NCI-H1092 treated with DMSO at 0.1 percent for 48 hours (cell line): ENCODE measurements around the gene ODAD4.
A peak's percentile ranks its signal among the peaks of the same experiment; 100 is the strongest.

Source experiments
- DNase-seq: peaks from one replicate; lab custom pipeline; 2025; lab: John Stamatoyannopoulos, UW

Gene ODAD4

DNA sequence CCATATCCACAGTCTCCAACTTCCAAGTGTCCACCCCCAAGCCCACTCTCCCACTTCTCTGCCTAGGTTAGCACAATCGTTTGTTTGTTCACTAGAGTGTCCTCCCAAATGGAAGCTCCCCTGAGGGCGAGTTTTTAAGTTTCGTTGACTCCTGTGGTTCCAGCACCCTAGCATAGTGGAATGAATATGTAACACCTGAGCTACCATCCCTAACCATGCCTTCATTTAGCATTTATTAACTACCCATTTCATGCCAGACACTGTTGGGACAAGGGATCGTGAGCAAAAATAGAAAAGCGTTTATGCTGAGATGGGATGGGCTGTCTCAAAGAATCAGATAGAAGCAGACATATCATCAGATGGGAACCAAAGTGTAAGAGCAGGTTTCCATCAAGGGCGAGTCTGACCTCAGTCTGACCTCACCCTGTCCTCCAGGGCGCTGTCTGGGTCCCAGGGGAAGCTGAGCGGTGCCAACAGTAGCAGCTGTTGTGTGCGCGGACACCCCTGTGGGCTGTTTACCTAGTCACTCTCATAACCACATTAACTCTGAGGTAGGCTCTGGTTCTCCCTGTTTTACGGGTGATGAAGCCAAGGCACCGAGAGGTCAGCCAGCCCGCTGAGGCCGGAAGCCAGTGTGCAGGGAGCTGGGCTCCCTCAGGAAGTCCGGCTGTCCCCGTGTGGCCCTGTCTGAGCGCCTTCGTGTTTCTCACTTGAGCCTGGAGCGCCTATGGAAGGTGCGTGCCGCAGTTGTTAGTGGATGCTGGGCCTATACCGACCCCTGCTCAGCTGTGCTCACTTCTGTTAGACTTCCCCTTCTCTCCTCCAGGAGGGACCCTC lies 42.4 kb downstream of the ODAD4 start:
- DNase-seq: peak; percentile 93

- no peak for DNase-seq
Measured at GRCh38 chr17:41973408-41973811, 43.0 kb downstream of the ODAD4 start.

DNA sequence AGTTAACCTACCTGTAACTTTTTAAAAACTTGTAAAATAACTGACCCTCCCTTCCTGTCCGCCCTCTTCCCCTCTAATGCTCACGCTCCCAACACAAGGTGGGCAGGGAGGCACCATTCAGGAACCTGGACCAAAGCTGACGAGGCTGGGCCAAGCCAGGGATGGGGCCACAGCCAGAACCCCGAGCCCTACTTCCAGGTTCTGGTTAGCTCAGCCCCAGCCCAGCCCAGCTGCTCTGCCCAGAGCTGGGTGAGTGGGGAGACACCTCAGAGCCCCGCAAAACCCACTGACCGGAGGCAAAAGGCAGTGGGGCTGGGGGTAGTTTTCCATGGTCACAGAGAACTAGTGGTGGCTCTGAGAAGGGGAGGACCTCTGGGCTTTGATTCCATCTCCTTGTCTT lies 43.6 kb downstream of the ODAD4 start:
- DNase-seq: no peak

GRCh38 chr17:41974658-41975057 lies 44.2 kb downstream of the ODAD4 start:
- no peak for DNase-seq

- DNase-seq: no peak
Measured at GRCh38 chr17:41975099-41976083, 45.0 kb downstream of the ODAD4 start.

DNA sequence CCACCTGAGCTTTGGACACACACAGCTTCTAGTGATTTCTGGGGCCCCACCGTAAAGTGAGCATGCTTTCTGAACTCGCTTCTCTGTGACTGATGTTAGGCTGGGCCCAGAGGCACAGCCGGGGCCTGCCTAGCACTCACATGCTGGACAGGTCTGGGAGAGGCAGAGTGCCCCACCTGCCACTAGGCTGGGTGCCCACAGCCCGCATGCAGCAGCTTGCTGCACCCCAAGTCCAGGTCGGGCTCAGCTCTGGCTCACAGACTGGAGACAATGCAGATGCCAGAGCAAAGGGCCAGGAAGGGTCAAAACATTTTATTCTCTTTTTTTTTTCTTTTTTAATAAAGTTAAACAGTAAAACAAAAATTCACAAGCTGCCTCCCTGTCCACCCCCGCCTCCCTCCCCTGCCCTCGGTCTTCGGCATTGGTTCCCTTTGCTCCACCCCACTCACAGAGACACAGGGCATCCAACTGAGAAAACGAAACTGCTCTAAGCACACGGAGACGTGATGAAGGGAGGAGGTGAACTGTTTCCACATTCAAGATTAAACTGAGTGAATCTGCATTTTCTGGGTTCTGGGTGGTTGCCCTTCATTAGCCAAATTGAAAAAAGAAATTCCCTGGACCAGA lies 45.8 kb downstream of the ODAD4 start:
- DNase-seq: no peak

DNA sequence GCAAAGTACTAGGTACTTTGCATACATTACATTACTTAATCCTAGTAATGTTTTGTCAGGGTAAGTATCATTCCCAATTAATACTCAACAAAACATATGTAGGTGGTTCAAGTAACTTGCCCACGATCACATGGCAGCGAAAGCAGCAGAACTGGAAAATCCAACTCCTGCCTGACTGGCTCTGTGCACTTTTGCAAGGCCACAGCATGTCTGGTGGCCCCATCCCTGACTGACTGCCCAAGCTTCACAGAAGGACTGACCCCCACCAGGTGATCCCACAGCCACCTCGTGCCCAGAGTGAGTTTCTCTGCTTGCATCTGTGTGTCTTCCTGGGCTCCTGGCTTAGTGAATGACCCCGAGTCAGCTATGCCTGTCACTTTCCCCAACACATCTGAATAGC lies 47.6 kb downstream of the ODAD4 start:
- no peak for DNase-seq

DNA sequence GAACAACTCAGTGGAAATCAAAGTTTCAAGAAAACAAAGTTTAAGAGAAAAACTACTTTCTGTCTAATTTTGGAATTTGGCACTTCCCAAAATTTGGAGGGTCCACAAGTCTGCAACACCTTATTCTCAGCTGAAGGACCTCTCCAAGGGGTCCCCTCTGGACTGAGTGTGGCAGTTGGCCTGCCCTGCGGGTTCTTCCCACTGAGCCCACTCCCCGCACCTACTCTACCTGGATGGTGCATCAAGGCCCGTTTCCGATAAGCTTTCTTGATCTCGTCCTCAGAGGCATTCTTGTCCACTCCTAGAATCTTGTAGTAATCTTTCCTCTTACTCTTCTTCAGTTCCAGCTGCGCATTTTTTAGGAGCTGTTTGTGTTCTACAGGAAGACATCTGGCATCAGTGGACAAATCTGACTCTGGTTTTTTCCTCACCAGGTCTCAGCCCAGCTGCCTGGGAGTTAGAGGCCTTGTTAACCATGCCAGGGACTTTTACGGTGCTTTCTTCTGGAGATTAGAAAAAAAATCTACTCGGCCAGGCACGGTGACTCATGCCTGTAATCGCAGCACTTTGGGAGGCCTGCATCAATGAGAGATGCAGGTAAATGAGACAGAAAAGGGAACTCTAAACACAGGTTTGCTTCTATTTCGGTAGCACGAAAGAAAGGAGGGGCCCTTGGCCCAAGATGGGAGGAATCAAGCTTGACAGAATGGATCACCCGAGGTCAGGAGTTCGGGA lies 51.8 kb downstream of the ODAD4 start:
- no peak for DNase-seq

DNA sequence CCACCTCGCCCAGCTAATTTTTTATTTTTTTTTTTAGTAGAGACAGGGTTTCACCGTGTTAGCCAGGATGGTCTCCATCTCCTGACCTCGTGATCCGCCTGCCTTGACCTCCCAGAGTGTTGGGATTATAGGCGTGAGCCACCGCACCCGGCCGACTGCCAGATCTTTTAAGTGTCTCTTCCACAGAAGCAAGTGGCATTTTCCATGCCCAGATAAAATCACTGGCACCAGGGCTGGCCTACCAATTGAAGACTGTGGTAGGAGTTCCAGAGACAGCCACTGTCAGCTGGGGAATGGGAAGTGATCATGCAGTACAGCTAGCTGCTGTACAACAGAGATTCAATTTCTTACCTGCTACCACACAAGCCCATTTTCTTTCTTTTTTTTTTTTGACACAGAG lies 54.0 kb downstream of the ODAD4 start:
- no peak for DNase-seq

GRCh38 chr17:41985919-41986318 lies 55.5 kb downstream of the ODAD4 start:
- no peak for DNase-seq

DNA sequence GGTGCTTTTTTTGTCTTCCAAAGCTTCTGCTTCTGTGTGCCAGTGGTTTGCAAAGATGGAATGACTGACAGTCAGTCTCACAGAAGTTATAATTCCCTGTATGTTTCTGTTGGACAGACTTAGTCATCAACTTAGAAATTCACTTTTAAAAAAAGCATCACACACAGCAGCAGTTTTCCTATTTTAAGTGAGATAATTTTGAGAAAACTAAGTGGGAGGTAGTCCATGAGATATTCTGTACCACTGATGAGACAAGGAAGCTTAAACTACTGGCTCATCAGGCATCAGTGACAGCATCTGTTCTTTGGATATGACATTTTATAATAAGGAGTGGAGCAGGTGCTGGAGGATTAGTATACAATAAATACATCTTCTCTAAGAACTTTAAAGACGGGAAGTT lies 56.2 kb downstream of the ODAD4 start:
- DNase-seq: no peak

- DNase-seq: no peak
Measured at GRCh38 chr17:41987642-41988041, 57.2 kb downstream of the ODAD4 start.

DNA sequence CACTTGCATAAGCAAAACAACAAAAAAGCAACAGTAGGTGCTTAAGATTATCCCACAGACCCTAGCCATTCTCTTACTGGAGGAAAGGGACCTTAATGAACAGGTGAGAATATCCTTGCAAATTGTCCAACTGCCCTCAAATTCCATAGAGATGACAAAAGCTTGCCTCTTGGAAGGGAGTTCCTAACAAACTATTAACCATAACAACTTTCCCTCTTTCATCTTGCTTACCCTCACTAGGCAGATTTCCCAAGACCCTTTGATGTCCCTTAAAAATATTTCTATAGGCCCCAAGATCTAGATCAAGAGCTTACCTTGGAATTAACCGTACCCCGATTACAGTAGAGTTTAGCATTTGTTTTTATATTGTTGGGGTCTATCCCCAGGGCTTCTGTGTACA lies 58.0 kb downstream of the ODAD4 start:
- no peak for DNase-seq

DNA sequence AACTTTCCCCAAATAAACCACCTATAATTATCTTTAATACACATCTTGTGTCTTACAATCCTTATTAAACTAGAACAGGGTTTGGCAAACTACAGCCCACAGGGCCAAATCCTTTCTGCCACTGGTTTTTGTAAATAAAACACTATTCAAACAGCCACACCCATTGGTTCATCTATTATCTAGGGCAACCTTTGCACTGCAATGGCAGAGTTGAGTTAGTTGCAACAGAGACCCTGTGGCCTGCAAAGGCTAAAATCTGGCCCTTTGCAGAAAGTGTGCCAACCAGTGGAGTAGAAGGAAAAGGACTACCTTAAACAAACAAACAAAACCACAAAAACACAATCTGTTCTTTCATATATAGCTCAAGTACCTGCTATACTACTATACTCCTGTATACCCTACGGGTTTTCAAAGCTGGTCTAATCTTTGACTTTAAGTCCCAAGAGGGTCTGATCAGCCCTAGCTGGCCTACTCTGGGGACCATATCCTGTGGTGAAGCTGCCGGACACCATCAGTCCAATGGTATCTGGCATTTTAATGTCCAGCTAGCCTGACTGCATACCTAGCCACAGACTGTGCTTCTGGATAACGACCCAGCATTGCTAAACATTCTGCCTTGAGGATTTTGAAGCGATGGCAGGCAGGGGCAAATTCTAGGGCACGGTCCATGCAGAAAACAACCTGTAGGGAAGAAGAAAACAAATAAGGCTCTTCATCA lies 59.4 kb downstream of the ODAD4 start:
- DNase-seq: no peak

DNA sequence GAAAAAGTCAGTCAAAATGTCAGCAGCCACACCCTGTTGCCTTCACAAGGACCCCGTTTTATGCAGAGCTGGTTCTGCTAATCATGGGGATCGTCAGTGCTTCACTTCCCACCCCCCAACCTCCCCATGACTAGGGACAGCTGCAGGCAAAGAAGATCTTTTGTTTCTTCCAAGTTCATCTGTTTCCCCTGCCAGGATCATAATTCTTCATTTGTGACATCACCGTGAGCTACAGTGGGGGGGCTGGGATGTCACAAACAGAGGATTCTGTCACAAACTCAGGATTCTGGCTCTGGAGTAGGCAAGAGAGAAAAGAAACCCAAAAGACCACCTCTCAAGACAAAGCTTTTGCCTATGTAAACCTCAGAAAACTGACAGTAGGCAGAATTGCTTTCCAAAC lies 62.2 kb downstream of the ODAD4 start:
- no peak for DNase-seq

DNA sequence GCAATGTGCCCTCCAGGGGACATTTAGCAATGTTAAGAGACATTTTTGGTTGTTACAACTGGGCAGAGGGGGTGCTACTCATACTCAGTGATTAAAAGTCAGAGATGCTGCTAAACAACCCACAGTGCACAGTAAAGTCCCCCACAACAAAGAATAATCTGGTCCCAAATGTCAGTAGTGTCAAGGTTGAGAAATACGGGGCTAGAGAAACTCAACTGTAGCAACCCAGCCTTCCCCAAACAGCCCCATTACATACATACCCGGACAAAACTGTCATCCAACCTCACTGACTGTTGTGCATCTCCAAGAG lies 66.4 kb downstream of the ODAD4 start:
- DNase-seq: no peak

DNA sequence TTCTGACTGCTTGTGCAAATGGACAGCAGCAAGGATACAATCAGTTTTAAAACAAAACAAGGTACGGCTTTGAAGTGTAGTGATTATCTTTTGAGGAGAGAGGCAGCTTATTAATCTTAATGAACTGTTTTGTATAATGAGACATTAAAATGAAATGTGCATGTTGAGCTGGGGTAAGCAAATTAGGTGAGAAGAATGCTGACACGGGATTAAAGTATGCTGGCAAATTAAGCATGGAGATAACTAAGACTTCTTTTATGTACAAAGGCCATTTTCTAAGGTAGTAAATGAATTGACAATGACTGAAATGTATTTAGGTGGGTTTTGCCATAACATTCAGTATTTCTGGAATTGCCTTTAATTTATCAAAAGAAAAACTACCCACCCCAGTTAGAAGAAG lies 68.1 kb downstream of the ODAD4 start:
- DNase-seq: no peak

- no peak for DNase-seq
Measured at GRCh38 chr17:42000413-42001133, 70.2 kb downstream of the ODAD4 start.

DNA sequence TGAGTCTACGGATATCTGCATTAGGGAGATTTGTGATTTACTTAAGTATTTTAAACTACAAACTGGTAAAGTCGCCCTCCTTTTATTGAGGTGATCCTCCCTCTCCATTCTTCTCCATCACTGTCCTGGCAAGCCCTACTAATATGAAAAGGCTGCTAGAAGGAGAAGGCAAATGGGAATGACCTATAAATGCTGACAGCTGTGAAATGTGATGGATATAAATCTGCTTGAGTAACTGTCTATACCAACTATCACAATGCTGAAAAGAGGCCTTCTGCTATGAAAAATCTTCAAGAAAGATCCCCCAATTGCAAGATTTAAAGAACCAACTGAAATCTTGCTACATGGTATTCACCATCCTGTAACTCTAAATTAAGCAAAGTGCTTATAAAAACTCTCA lies 71.3 kb downstream of the ODAD4 start:
- no peak for DNase-seq

DNA sequence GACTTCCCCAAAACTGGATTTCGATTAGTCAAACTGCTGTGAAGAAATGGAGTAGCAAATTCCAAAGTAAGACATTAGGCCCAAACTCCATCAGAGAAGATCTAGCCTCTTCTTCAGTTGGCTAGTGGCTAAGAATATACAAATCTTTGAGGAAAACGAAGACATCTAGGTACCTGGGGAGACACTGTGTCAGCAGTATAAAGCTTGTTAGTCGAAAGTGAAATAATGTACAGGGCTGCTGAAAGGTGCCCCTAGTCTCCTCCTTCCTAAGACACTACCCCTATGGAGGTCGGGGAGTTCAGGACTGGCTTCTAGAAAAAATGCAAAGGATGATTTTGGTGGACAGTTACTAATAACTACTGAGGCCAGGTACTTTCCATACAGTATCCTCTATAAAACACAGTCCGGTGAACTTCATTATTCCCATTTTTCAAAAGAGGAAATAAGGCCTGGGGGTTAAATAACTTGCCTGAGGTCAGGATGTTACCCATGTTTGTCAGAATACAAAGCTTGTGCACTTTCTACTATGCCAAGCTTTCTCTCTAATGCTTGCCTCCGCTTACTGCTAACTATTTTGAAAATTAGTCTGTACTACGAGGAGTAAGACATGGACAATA lies 71.9 kb downstream of the ODAD4 start:
- DNase-seq: no peak
